Measurements from ENCODE around the gene ITPR3.

DNA sequence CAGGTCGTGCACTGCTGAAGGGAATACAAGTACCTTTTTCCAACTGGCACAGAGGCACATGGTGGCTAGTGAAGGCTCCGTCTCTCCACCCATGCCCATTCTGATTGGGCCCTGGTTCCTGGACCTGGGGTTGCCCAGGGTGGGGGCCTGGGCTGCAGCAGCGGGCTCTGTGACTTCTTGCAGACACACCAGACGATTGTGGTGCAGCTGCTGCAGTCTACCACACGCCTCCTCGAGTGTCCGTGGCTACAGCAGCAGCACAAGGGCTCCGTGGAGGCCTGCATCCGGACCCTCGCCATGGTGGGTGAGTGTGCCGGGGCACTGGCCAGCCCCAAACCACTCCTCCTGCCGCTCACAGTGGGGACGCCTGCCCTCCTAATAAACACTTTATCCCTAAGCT is 61.2 kb downstream of the ITPR3 start:
- TF ChIP-seq, protein P1, sequence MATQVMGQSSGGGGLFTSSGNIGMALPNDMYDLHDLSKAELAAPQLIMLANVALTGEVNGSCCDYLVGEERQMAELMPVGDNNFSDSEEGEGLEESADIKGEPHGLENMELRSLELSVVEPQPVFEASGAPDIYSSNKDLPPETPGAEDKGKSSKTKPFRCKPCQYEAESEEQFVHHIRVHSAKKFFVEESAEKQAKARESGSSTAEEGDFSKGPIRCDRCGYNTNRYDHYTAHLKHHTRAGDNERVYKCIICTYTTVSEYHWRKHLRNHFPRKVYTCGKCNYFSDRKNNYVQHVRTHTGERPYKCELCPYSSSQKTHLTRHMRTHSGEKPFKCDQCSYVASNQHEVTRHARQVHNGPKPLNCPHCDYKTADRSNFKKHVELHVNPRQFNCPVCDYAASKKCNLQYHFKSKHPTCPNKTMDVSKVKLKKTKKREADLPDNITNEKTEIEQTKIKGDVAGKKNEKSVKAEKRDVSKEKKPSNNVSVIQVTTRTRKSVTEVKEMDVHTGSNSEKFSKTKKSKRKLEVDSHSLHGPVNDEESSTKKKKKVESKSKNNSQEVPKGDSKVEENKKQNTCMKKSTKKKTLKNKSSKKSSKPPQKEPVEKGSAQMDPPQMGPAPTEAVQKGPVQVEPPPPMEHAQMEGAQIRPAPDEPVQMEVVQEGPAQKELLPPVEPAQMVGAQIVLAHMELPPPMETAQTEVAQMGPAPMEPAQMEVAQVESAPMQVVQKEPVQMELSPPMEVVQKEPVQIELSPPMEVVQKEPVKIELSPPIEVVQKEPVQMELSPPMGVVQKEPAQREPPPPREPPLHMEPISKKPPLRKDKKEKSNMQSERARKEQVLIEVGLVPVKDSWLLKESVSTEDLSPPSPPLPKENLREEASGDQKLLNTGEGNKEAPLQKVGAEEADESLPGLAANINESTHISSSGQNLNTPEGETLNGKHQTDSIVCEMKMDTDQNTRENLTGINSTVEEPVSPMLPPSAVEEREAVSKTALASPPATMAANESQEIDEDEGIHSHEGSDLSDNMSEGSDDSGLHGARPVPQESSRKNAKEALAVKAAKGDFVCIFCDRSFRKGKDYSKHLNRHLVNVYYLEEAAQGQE (IDR thresholded peaks at IDR 0.05; ENCODE audit: low read depth) = no peak
- TF ChIP-seq SIN3A (IDR thresholded peaks at IDR 0.05; ENCODE audit: low read depth) (no peak), POLR2AphosphoS5 (IDR thresholded peaks at IDR 0.05; ENCODE audit: low read depth, low read length) (no peak), TCF7L2 (IDR thresholded peaks at IDR 0.05; ENCODE audit: borderline replicate concordance, extremely low read depth, insufficient read depth, insufficient read length) (no peak), YY1 (IDR thresholded peaks at IDR 0.05; ENCODE audit: extremely low read depth, insufficient replicate concordance, low read depth, low read length) (no peak), EZH2phosphoT487 (IDR thresholded peaks at IDR 0.05; ENCODE audit: borderline replicate concordance) (no peak)
- TF ChIP-seq, protein P2, sequence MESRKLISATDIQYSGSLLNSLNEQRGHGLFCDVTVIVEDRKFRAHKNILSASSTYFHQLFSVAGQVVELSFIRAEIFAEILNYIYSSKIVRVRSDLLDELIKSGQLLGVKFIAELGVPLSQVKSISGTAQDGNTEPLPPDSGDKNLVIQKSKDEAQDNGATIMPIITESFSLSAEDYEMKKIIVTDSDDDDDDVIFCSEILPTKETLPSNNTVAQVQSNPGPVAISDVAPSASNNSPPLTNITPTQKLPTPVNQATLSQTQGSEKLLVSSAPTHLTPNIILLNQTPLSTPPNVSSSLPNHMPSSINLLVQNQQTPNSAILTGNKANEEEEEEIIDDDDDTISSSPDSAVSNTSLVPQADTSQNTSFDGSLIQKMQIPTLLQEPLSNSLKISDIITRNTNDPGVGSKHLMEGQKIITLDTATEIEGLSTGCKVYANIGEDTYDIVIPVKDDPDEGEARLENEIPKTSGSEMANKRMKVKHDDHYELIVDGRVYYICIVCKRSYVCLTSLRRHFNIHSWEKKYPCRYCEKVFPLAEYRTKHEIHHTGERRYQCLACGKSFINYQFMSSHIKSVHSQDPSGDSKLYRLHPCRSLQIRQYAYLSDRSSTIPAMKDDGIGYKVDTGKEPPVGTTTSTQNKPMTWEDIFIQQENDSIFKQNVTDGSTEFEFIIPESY (IDR thresholded peaks at IDR 0.05; ENCODE audit: extremely low read depth, insufficient replicate concordance, low read length) = no peak
